ENCODE measurements around the gene XYLT1. TPM values are rescaled to one million over a fixed set of nuclear protein-coding genes. Genes with fewer than 3 reads are reported as not detected.

The XYLT1 gene
- total RNA-seq, 2 donors from 2014 or later = 4.6 to 12.9 TPM

DNA sequence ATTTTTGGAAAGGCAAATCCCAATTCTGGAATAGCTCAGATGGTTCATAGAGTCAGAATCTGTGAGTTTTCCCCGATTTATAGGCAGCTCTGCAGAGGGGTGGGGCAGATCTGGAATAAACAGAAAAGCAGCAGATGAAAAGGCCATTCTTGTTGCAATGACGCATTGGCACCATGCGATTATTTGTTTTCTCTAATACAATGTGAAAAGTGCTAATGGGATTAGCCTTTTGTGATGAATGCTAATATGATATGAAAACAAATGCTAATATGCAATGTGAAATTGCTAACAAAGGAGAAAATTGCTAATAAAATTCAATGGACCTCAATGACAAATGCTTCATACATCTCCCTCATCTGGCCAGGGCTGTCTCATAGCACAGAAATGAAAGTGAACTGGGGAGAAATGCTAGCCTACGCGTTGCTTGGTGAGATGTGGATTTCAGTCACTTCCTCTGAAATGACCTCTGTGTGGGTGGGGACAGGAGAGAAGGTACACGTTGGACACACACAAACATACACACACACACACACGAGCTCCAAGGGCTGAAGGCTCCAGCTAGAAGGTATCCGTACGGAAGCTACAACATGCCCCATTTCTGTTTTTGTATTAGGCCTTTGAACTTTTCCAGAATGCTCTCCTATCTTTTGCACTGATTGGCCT is 394.5 kb downstream of the XYLT1 start:
- Mint-ChIP-seq H3K36me3 (no peaks in the 10 kb centered on the region), H3K9me3 (peaks cover 0 to 4% of the 10 kb centered on the region in 2 donors), H3K27ac (no peak overlapping the region)
- no peak for ATAC-seq
- DNase-seq (ENCODE audit: low spot score in 2 of 2) = no peak

DNA sequence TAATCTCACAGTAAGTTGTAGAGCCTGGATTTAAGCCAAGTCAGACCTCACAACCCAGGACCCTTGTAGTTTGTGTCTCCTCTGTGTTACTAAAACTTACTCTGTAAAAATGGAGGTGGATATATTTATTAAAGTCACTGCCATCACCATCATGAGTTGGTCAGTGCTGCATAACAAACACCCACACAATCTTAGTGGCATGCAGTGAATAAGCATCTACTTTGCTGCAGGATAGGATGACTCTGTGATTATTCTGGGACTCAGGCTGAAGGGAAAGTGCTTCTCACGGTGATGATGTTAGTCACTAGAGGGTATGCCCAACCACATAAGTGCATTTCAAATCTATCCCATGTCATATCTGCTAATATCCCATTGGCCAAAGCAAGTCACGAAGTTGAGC is 398.7 kb downstream of the XYLT1 start:
- ATAC-seq = no peak

DNA sequence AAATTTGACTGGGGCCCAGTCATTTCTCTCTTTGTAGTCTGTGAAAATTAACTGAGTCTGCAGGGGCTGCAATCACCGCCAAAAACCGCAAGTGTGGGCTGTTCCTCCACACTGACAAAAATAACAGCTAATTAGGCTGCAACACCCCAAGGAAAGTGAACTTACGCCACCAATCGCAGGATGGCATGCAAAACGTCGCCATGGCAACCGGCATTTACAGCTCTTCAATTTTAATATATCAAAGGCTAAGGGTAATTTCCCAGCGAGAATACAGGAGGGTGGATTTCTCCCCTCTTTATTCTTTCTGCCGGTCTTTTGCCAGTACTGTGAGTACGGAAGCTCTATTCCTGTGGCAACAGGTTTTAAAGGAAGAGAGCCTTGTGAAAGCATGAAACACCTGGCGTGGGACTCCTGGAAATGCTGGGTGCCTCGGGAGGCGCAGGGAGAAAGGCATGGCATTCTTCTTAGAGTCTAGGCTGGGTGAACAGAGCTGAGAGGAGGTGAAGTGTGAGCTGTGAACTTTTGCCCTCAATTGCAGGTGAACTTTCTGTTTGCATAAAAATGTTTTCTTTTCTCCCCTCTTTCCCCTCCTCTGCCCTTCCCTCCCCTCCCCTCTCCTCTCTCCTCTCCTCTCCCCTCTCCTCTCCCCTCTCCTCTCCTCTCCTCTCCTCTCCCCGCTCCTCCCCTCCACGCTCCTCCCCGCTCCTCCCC is 399.7 kb downstream of the XYLT1 start:
- ATAC-seq (peak; percentile 90 to 96), DNase-seq (ENCODE audit: low spot score in 2 of 2) (peak; percentile 64 to 65)
- Mint-ChIP-seq H3K36me3 (no peaks in the 10 kb centered on the region), H3K27ac (peak overlapping the region; percentile 55 to 78), H3K9me3 (peaks cover 0 to 4% of the 10 kb centered on the region in 2 donors)

More for the DNA sequence above, 398.7 kb downstream of the XYLT1 start:
- peaks cover 0 to 4% of the 10 kb centered on the region in 2 donors for H3K9me3 Mint-ChIP-seq
- no peak overlapping the region for H3K27ac Mint-ChIP-seq
- DNase-seq (ENCODE audit: low spot score in 2 of 2) = no peak
- H3K36me3 Mint-ChIP-seq = no peaks in the 10 kb centered on the region

DNA sequence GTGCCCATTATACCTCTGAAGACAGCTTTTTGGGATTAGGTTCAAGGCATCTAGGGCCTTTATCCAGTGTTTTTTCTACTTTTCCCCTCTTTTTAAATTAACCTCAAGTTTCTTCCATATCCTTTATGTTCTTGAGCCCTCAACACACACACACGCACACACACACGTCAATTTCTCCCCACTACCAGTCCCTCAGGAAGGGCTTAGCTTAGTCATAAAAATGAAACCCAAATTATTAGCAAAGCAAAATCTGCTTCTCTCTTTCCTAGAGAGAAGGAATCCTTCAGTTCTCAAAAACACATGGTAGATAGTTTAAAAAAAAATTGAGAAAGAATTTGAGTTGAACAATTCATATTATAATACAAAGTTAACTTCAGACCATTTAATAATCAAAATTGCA is 401.1 kb downstream of the XYLT1 start:
- H3K9me3 Mint-ChIP-seq = peaks cover 0 to 4% of the 10 kb centered on the region in 2 donors
- no peak overlapping the region for H3K27ac Mint-ChIP-seq
- no peaks in the 10 kb centered on the region for H3K36me3 Mint-ChIP-seq
- ATAC-seq (no peak), DNase-seq (ENCODE audit: low spot score in 2 of 2) (no peak)

DNA sequence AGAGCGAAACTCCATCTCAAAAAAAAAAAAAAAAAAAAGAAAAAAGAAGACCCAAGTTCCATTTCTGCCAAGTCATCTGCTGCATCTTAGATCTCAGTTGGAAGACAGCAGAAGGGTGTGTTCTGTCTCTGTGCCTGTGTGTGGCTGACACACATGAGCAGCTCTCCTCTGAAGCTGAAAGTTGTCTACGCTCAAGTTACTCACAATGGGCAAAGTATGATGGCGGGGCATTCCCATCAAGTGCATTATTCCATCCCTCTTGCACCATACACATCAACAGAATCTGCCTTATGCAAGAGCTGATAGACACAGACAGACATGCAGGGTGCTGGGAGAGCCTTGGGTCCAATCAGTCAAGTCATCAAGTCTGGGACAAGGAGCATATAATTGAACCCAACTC is 402.2 kb downstream of the XYLT1 start:
- Mint-ChIP-seq H3K36me3 (no peaks in the 10 kb centered on the region), H3K27ac (no peak overlapping the region)
- DNase-seq (ENCODE audit: low spot score in 2 of 2) = no peak

DNA sequence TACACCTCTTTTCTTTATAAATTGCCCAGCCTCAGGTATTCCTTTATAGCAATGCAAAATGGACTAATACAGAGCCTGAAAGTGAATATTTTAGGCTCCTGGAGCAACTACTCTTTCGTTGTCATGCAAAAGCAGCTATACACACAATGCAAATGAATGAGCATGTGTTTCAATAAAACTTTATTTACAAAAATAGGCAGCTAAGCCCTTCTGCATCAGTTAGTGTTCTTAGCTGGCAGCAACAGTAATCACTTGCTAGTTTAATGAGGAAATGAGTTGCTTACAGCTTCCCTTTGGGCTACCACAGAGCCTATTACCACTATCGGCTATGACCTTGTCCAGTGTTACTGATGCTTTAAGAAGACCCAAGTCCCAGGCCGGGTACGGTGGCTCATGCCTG is 402.9 kb downstream of the XYLT1 start:
- H3K36me3 Mint-ChIP-seq = no peaks in the 10 kb centered on the region

More for the DNA sequence above, 402.2 kb downstream of the XYLT1 start:
- H3K9me3 Mint-ChIP-seq = peaks cover 0 to 4% of the 10 kb centered on the region in 2 donors
- ATAC-seq = no peak

DNA sequence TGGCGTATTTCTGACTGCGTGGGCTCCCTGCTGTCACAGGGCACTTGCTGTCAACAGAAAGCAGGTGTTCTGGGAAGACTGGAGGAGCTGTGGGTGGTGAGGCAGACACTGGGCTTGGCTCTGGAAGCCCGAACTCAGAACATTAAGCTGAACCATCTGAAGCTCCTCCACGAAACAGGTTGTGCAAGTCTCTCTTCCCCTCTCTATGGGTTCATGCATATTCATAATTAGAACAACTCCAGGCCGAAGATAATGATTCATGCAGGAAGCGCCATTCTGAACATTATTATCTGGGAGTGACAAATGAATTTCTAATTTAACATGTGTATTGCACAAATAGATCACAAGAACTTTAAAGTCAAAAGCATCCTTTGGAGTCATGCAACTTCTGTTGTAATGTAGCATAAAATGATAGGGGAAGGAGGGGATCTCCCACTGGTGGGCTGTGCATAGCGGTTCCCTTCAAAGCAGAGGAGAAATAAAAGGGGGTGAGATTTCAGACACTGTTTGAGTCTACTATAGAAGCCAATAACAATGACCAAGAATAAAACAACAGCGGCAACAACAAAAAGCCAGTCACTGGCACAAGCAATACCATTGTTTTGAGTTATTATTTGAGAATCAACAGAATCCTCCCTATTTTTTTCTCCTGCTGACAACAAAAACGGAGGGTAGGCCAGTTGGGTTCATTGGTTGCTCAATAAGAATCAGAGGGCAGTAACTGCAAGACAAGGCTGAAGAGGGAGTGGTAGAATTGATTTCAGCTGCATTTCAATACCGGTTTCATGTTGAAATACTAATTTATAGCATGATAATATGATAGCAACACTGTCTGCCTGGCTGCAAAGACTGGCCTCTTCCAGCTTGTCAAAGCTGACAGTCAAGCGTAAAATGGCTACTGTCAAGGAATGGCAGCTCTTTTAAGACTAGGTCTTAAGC is 407.3 kb downstream of the XYLT1 start:
- DNase-seq (ENCODE audit: low spot score in 2 of 2) = no peak
- no peaks in the 10 kb centered on the region for H3K36me3 Mint-ChIP-seq
- H3K27ac Mint-ChIP-seq = no peak overlapping the region
- H3K9me3 Mint-ChIP-seq = peaks cover 0 to under 1% of the 10 kb centered on the region in 2 donors
- ATAC-seq = no peak

More for the DNA sequence above, 402.9 kb downstream of the XYLT1 start:
- Mint-ChIP-seq H3K27ac (no peak overlapping the region), H3K9me3 (peaks cover 0 to 4% of the 10 kb centered on the region in 2 donors)
- DNase-seq (ENCODE audit: low spot score in 2 of 2) = no peak
- ATAC-seq = no peak

DNA sequence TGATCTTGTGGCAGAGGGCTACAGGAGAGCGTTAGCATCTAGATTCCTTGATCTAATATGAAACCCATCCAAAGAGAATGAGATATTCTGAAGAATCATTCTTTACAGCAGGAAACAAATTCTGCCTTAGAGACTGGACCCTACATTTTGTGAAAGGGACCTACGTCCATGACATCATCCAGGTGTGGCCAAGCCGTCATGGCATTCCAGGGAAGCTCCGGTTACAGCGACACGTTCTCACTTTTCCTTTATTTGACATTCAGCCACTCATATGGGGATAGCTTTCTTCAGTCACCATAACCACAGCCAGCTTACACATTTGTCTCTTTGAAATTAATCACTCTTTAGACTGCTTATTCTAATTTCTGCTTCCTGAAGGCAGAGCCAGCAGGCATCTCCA is 408.1 kb downstream of the XYLT1 start:
- ATAC-seq = no peak
- no peak overlapping the region for H3K27ac Mint-ChIP-seq
- peaks cover 0 to 4% of the 10 kb centered on the region in 2 donors for H3K9me3 Mint-ChIP-seq
- H3K36me3 Mint-ChIP-seq = no peaks in the 10 kb centered on the region
- DNase-seq (ENCODE audit: low spot score in 2 of 2) = no peak

DNA sequence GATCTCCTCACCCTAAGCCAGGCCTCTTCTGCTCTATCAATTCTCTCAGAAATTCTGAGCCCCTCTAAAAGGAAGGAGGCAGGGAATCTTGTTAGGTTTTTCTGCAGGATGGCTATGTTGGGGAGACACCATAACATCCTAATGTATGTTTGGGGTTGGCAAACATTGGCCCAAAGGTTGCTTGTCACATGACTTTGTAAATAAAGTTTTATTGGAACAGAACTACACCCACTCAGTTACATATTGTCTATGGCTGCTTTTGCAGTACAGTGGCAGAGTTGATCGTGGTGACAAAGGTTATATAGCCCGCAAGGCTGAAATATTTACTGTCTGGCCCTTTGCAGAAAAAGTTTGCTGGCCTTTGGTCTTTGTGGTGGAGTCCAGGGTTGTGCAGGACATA is 409.4 kb downstream of the XYLT1 start:
- no peaks in the 10 kb centered on the region for H3K36me3 Mint-ChIP-seq
- DNase-seq (ENCODE audit: low spot score in 2 of 2) (no peak), ATAC-seq (no peak)
- H3K27ac Mint-ChIP-seq = peak overlapping the region in 1 of 2 donors; percentile 53
- H3K9me3 Mint-ChIP-seq = peaks cover 0 to 4% of the 10 kb centered on the region in 2 donors

DNA sequence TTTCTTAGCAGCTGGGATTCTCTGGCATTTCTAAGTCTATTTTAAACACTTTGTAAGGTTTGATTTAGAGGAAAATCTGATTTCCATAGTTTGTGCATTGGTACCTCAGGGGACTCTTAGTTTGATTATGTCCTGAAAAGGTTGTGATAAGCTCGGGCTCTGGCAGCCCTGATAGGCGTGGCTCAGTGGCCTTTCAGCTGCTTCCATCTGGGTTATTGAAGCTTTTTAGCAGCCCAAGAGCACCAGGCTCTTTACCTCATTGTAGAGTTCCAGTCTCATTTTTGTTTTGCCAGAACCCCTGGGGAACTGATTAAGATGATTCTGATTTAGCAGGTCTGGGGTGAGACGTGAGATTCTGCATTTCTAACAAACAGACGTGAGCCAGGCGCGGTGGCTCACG is 412.3 kb downstream of the XYLT1 start:
- ATAC-seq (no peak), DNase-seq (ENCODE audit: low spot score in 2 of 2) (no peak)
- H3K9me3 Mint-ChIP-seq = peaks cover 0 to 4% of the 10 kb centered on the region in 2 donors
- no peaks in the 10 kb centered on the region for H3K36me3 Mint-ChIP-seq
- H3K27ac Mint-ChIP-seq = peak overlapping the region in 1 of 2 donors; percentile 25

DNA sequence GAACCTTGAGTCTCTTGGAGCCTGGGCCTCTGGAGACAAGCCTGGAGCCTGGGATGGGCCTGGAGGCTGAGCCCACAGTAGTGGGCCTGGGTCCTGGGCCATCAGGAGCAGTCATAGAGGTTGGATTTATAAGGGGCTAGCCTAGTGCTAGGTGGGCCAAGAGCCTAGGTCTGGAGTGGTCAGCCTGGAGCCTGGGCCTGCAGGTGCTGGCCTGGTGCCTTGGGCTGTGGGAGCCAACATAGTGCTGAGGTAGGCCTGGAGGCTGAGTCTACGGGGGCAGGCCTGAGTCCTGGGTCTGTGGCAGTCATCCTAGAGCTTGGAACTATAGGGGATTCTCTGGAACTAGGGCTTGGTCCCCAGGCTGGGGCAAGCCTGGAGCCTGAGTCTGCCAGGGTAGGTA is 414.1 kb downstream of the XYLT1 start:
- no peak for ATAC-seq
- Mint-ChIP-seq H3K9me3 (peaks cover 5 to 9% of the 10 kb centered on the region in 2 donors), H3K36me3 (peaks cover 0 to 14% of the 10 kb centered on the region in 2 donors), H3K27ac (no peak overlapping the region)
- DNase-seq (ENCODE audit: low spot score in 2 of 2) = no peak

DNA sequence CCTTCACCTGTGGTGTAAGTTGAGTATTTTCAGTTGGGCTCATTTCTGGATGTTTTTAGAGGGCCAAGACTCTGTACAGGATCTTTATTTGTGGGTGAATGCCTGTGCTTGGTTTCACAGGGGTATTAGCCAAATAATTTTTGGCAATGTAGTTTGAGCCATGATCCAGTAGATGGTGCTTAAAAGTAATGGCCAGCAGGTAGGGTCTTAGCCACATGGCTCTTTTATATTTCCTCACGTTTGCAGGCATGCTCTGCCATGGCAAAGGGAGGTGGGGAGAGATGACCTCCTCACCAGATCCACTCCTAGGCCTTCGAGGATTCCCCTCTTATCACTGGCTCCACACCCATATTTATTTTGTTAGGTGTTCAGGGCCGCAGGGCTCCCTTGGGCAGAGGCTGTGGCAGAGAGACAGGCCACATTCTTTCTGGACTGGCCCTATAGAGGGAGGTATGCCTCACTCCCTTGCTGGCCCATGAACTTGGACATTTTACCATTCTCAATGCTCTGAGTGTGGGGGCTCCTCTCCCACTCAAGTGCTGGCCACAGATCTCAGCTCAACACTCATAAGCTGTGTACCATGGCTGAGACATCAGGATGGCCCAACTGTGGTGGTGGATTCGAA is 417.1 kb downstream of the XYLT1 start:
- Mint-ChIP-seq H3K9me3 (peaks cover 9 to 13% of the 10 kb centered on the region in 2 donors), H3K36me3 (peaks cover 9 to 27% of the 10 kb centered on the region in 2 donors)
- ATAC-seq = no peak

More for the DNA sequence above, 417.1 kb downstream of the XYLT1 start:
- H3K27ac Mint-ChIP-seq = no peak overlapping the region
- DNase-seq (ENCODE audit: low spot score in 2 of 2) = no peak

Data from activated naive CD4-positive, alpha-beta T cell treated with anti-CD3 and anti-CD28 coated beads, Interleukin-2, amount 50 U/mL, for 72 hours (primary cell).